H9 (cell line): ENCODE results near the gene KLHL13. TPM values are rescaled to one million over a fixed set of nuclear protein-coding genes. Genes with fewer than 3 reads are reported as not detected.

Experiments used
- DNase-seq: peaks from one replicate; pipeline ENCODE4 v3.0.0-alpha.2; 2017
- H2AFZ ChIP-seq: one replicate; pipeline ENCODE4 v1.6.1; 2013; ENCODE audit warnings: mild to moderate bottlenecking, low read length, control low read depth, moderate library complexity
- H2AK5ac ChIP-seq: 2 replicates; pipeline ENCODE4 v1.6.1; 2013; ENCODE audit warnings: low read length, control low read depth, mixed read lengths; ENCODE audit not compliant: insufficient read length
- H2BK120ac ChIP-seq: one replicate; pipeline ENCODE4 v1.6.1; 2013; ENCODE audit warnings: low read depth, mild to moderate bottlenecking, low read length, control low read depth, inconsistent platforms; ENCODE audit not compliant: poor library complexity, severe bottlenecking
- H2BK12ac ChIP-seq: 2 replicates; pipeline ENCODE4 v1.6.1; 2013; ENCODE audit warnings: low read length, control low read depth, mixed read lengths, low read depth; ENCODE audit not compliant: insufficient read length
- H2BK15ac ChIP-seq: 2 replicates; pipeline ENCODE4 v1.6.1; 2013; ENCODE audit warnings: low read depth, low read length, control low read depth
- H2BK20ac ChIP-seq: one replicate; pipeline ENCODE4 v1.6.1; 2013; ENCODE audit warnings: low read depth, mild to moderate bottlenecking, low read length, control low read depth, inconsistent platforms; ENCODE audit not compliant: poor library complexity, severe bottlenecking
- H2BK5ac ChIP-seq: 2 replicates; pipeline ENCODE4 v1.6.1; 2013; ENCODE audit warnings: low read length, control low read depth, mixed read lengths; ENCODE audit not compliant: insufficient read length
- H3K14ac ChIP-seq: 2 replicates; pipeline ENCODE4 v1.6.1; 2013; ENCODE audit warnings: low read length, control low read depth; ENCODE audit not compliant: insufficient read depth
- H3K18ac ChIP-seq: 2 replicates; pipeline ENCODE4 v1.6.1; 2013; ENCODE audit warnings: low read depth, mild to moderate bottlenecking, mixed read lengths, low read length, control low read depth; ENCODE audit not compliant: insufficient read length
- H3K23ac ChIP-seq: 2 replicates; pipeline ENCODE4 v1.6.1; 2013; ENCODE audit warnings: low read length, control low read depth, mixed read lengths, low read depth; ENCODE audit not compliant: insufficient read length
- H3K23me2 ChIP-seq: 2 replicates; pipeline ENCODE4 v1.6.1; 2013; ENCODE audit warnings: low read depth, mild to moderate bottlenecking, mixed read lengths, low read length, control low read depth; ENCODE audit not compliant: insufficient read length, poor library complexity, severe bottlenecking
- H3K27ac ChIP-seq: 2 replicates; pipeline ENCODE4 v1.5.1; 2013; ENCODE audit warnings: low read length, control low read depth, mixed read lengths, low read depth; ENCODE audit not compliant: insufficient read length
- H3K27me3 ChIP-seq: 2 replicates; pipeline ENCODE4 v1.6.1; 2013; ENCODE audit warnings: low read length, control low read depth, inconsistent platforms; ENCODE audit not compliant: insufficient read depth
- H3K4ac ChIP-seq: 2 replicates; pipeline ENCODE4 v1.6.1; 2013; ENCODE audit warnings: low read depth, mild to moderate bottlenecking, control low read depth, inconsistent platforms, low read length, moderate library complexity
- H3K4me1 ChIP-seq: 2 replicates; pipeline ENCODE4 v1.6.1; 2013; ENCODE audit warnings: low read length, control low read depth, inconsistent platforms; ENCODE audit not compliant: insufficient read depth
- H3K4me2 ChIP-seq: 2 replicates; pipeline ENCODE4 v1.6.1; 2013; ENCODE audit warnings: low read length, control low read depth, mixed read lengths; ENCODE audit not compliant: insufficient read length, insufficient read depth
- H3K56ac ChIP-seq: 2 replicates; pipeline ENCODE4 v1.6.1; 2013; ENCODE audit warnings: low read depth, mild to moderate bottlenecking, mixed read lengths, low read length, control low read depth; ENCODE audit not compliant: insufficient read length
- H3K79me1 ChIP-seq: 2 replicates; pipeline ENCODE4 v1.6.1; 2013; ENCODE audit warnings: low read depth, mild to moderate bottlenecking, moderate library complexity, low read length, control low read depth, inconsistent platforms; ENCODE audit not compliant: insufficient read depth, poor library complexity, severe bottlenecking
- H3K79me2 ChIP-seq: 2 replicates; pipeline ENCODE4 v1.6.1; 2013; ENCODE audit warnings: low read length, control low read depth, inconsistent platforms; ENCODE audit not compliant: insufficient read depth
- H3K9ac ChIP-seq: 2 replicates; pipeline ENCODE4 v1.6.1; 2013; ENCODE audit warnings: low read length, control low read depth, mixed read lengths; ENCODE audit not compliant: insufficient read length; ENCODE audit errors: extremely low read depth
- H3K9me3 ChIP-seq: one replicate; pipeline ENCODE4 v1.6.1; 2013; ENCODE audit warnings: low read depth, low read length, inconsistent platforms; ENCODE audit not compliant: control insufficient read depth
- H3T11ph ChIP-seq: one replicate; pipeline ENCODE4 v1.6.1; 2013; ENCODE audit warnings: mild to moderate bottlenecking, low read length, control low read depth, inconsistent platforms
- H4K20me1 ChIP-seq: one replicate; pipeline ENCODE4 v1.6.1; 2013; ENCODE audit not compliant: control insufficient read depth, insufficient read length, insufficient read depth
- H4K5ac ChIP-seq: 2 replicates; pipeline ENCODE4 v1.6.1; 2013; ENCODE audit warnings: low read depth, mild to moderate bottlenecking, mixed read lengths, low read length, control low read depth; ENCODE audit not compliant: insufficient read length
- H4K8ac ChIP-seq: replicated peaks from 2 replicates; pipeline ENCODE4 v1.6.1; 2013; ENCODE audit warnings: low read length, control low read depth, mixed read lengths, low read depth; ENCODE audit not compliant: insufficient read length
- H4K91ac ChIP-seq: 2 replicates; pipeline ENCODE4 v1.6.1; 2013; ENCODE audit warnings: low read depth, mild to moderate bottlenecking, moderate library complexity, mixed read lengths, low read length, control low read depth; ENCODE audit not compliant: insufficient read length
- H3K27ac Mint-ChIP-seq, 3 experiments: 2 replicates in 2 of 3; 3 replicates in 1 of 3; pipeline ENCODE4 v1.8.0; 2020 to 2021; ENCODE audit warnings: mixed read lengths in 3 of 3, mild to moderate bottlenecking in 1 of 3, moderate library complexity in 1 of 3
- H3K27me3 Mint-ChIP-seq: 2 replicates; pipeline ENCODE4 v1.8.0; 2021; ENCODE audit warnings: low read depth, mild to moderate bottlenecking, moderate library complexity, mixed read lengths
- H3K36me3 Mint-ChIP-seq, 3 experiments: 2 replicates in 2 of 3; 3 replicates in 1 of 3; pipeline ENCODE4 v1.8.0; 2020 to 2021; ENCODE audit warnings: low read depth in 3 of 3, mixed read lengths in 3 of 3; ENCODE audit not compliant: insufficient read depth in 1 of 3
- H3K4me1 Mint-ChIP-seq, 2 experiments: 2 replicates each; pipeline ENCODE4 v1.8.0; 2020; ENCODE audit warnings: mixed read lengths in 2 of 2
- H3K4me3 Mint-ChIP-seq, 2 experiments: 2 replicates in 1 of 2; 3 replicates in 1 of 2; pipeline ENCODE4 v1.8.0; 2020 to 2021; ENCODE audit warnings: mild to moderate bottlenecking in 2 of 2, mixed read lengths in 2 of 2, moderate library complexity in 1 of 2
- H3K9me3 Mint-ChIP-seq, 2 experiments: 2 replicates in 1 of 2; 3 replicates in 1 of 2; pipeline ENCODE4 v1.8.0; 2020; ENCODE audit warnings: mild to moderate bottlenecking in 2 of 2, mixed read lengths in 2 of 2, moderate library complexity in 1 of 2
- CTCF ChIP-seq: fragments of 200-600 bp; sonication (generic); conservative IDR thresholded peaks from 3 replicates; pipeline ENCODE4 v1.8.0; 2021; ENCODE audit warnings: antibody characterized with exemption, mild to moderate bottlenecking
- WGBS: extraction: QIAGEN DNeasy Blood & Tissue Kit; methylation state at CpG from one replicate; pipeline ENCODE4 v1.1.7; 2013; ENCODE audit warnings: missing lambda C conversion rate, low lambda C conversion rate, mixed read lengths; ENCODE audit not compliant: insufficient read length; ENCODE audit errors: extremely low coverage; 5-methylcytosine and 5-hydroxymethylcytosine counted together
- total RNA-seq: library from RNA; stranded (reverse); gene quantifications from 2 replicates; pipeline ENCODE4 v1.2.1, GENCODE V29; 2021

The KLHL13 gene
- total RNA-seq, 1 experiment from 2014 or later = 4.1 TPM

GRCh38 chrX:118088084-118088483, 28.5 kb downstream of the KLHL13 start:
- no peak overlapping the region for H3K56ac ChIP-seq
- no peaks in the 10 kb centered on the region for H3K79me2 ChIP-seq
- no peaks in the 10 kb centered on the region for H4K20me1 ChIP-seq
- no peak for DNase-seq
- no peaks in the 10 kb centered on the region for H3K23me2 ChIP-seq
- no peak overlapping the region for H2AFZ ChIP-seq
- H3K23ac ChIP-seq = no peak overlapping the region
- H4K5ac ChIP-seq = no peak overlapping the region
- H4K8ac ChIP-seq = no peak overlapping the region
- H4K91ac ChIP-seq = no peak overlapping the region
- no peaks in the 10 kb centered on the region for H3K4me1 ChIP-seq
- Mint-ChIP-seq H3K4me3 (no peak overlapping the region), H3K9me3 (peaks cover 9 to 56% of the 10 kb centered on the region in 2 experiments), H3K27me3 (peaks cover 1% of the 10 kb centered on the region; the same call in 1 of the 2 replicates), H3K4me1 (no peaks in the 10 kb centered on the region), H3K36me3 (peaks cover 0 to 4% (median 0%) of the 10 kb centered on the region in 3 experiments; a peak in 3 of 7 replicates), H3K27ac (no peak overlapping the region)
- H3K4ac ChIP-seq = no peak overlapping the region
- H3K27me3 ChIP-seq = no peaks in the 10 kb centered on the region
- no peaks in the 10 kb centered on the region for H3K79me1 ChIP-seq
- 100% methylated on average over 1 of the region's 4 CpGs for WGBS
- H2BK120ac ChIP-seq = no peak overlapping the region
- peaks cover 10% of the 10 kb centered on the region for H3K9me3 ChIP-seq
- no peak overlapping the region for H3K4me2 ChIP-seq
- H3K18ac ChIP-seq = no peak overlapping the region
- no peak overlapping the region for H3K9ac ChIP-seq
- no peak overlapping the region for H3K14ac ChIP-seq
- no peak overlapping the region for H2BK20ac ChIP-seq
- H2BK15ac ChIP-seq = no peak overlapping the region
- H2AK5ac ChIP-seq = no peak overlapping the region
- TF ChIP-seq CTCF = no peak
- no peak overlapping the region for H3T11ph ChIP-seq
- no peak overlapping the region for H2BK5ac ChIP-seq
- no peak overlapping the region for H2BK12ac ChIP-seq
- H3K27ac ChIP-seq = no peak overlapping the region
